ENCODE data around the gene PMEPA1. TPM values are rescaled to one million over a fixed set of nuclear protein-coding genes. Genes with fewer than 3 reads are reported as not detected.

PMEPA1 gene
- polyA plus RNA-seq, 2 of the 4 experiments (the other 2 are of a cell fraction), result 131 to 147 TPM

- no peak for DNase-seq (ENCODE audit: low read depth in 1 of 2, low spot score in 1 of 2)
- WGBS (ENCODE audit: missing lambda C conversion rate), result 89% methylated on average over 13 of the region's 13 CpGs
- ChIA-PET CTCF (interaction anchor here (0.8 to 1.6 kb wide), 3 partner anchors 13 to 162 kb away, joined by 3 to 5 read pairs (median 3); no protein-coding TSS in a partner anchor), POLR2A (no interaction called here)
- no peaks in the 10 kb centered on the region for H3K9me3 ChIP-seq
- no peak overlapping the region for H3K4me2 ChIP-seq
- no peak overlapping the region for H3K4me3 ChIP-seq
- peaks cover 79% of the 10 kb centered on the region for H3K4me1 ChIP-seq
- ATAC-seq, result no peak
- no peak for TF ChIP-seq FOSB (CRISPR knock-in tag; IDR thresholded peaks at IDR 0.05)
- no peak for TF ChIP-seq HES2 (IDR thresholded peaks at IDR 0.05)
- TF ChIP-seq RNF2 (IDR thresholded peaks at IDR 0.05; ENCODE audit: borderline replicate concordance, low read depth), result no peak
- no peak for TF ChIP-seq ZSCAN20 (CRISPR knock-in tag; IDR thresholded peaks at IDR 0.05)
- no peak for TF ChIP-seq MAFK (IDR thresholded peaks at IDR 0.05; ENCODE audit: partially characterized antibody)
- TF ChIP-seq TFCP2L1 (CRISPR knock-in tag; IDR thresholded peaks at IDR 0.05), result no peak
- no peak for TF ChIP-seq CEBPB (IDR thresholded peaks at IDR 0.05)
- no peak for TF ChIP-seq GATA3 (IDR thresholded peaks at IDR 0.05; ENCODE audit: borderline replicate concordance)
- TF ChIP-seq PBX3 (IDR thresholded peaks at IDR 0.05), result no peak
- TF ChIP-seq RFX5 (IDR thresholded peaks at IDR 0.05), result no peak
- TF ChIP-seq CBX8 (IDR thresholded peaks at IDR 0.05), result no peak
- H3K27ac ChIP-seq, result no peak overlapping the region
- FAIRE-seq, result no peak
These were observed 43.0 kb downstream of the PMEPA1 start for GRCh38 chr20:57666834-57667157.

- Histone ChIP-seq H3K4me3 (no peak overlapping the region), H3K4me1 (peaks cover 79% of the 10 kb centered on the region), H3K9me3 (no peaks in the 10 kb centered on the region), H3K27ac (no peak overlapping the region), H3K4me2 (no peak overlapping the region)
- no peak for DNase-seq (ENCODE audit: low read depth in 1 of 2, low spot score in 1 of 2)
- no peak for ATAC-seq
- TF ChIP-seq PBX3 (IDR thresholded peaks at IDR 0.05), result no peak
- no peak for TF ChIP-seq RARB (CRISPR knock-in tag; IDR thresholded peaks at IDR 0.05)
- no peak for TF ChIP-seq RAD21 (conservative IDR thresholded peaks at IDR 0.05 in 1 of 2, IDR thresholded peaks at IDR 0.05 in 1 of 2)
- TF ChIP-seq NFE2L2 (conservative IDR thresholded peaks at IDR 0.05; ENCODE audit: low read length), result no peak
- TF ChIP-seq ZSCAN20 (CRISPR knock-in tag; IDR thresholded peaks at IDR 0.05), result no peak
- TF ChIP-seq E2F6 (IDR thresholded peaks at IDR 0.05; ENCODE audit: borderline replicate concordance, low read depth), result no peak
- TF ChIP-seq CTCF (IDR thresholded peaks at IDR 0.05), result no peak
- TF ChIP-seq CHD4 (IDR thresholded peaks at IDR 0.05; ENCODE audit: borderline replicate concordance), result no peak
- TF ChIP-seq FOSL2 (IDR thresholded peaks at IDR 0.05), result no peak
- no peak for TF ChIP-seq FOSL2 (CRISPR knock-in tag; IDR thresholded peaks at IDR 0.05)
- TF ChIP-seq CEBPB (IDR thresholded peaks at IDR 0.05), result no peak
- TF ChIP-seq HOXA7 (CRISPR knock-in tag; IDR thresholded peaks at IDR 0.05), result no peak
- no peak for TF ChIP-seq KDM5A (IDR thresholded peaks at IDR 0.05)
- TF ChIP-seq BHLHE40 (IDR thresholded peaks at IDR 0.05; ENCODE audit: low read depth, low read length), result no peak
- TF ChIP-seq ZFP36 (IDR thresholded peaks at IDR 0.05; ENCODE audit: borderline replicate concordance, partially characterized antibody), result no peak
- CTCF ChIA-PET, result interaction anchor here (1.1 to 1.6 kb wide), 3 partner anchors 44 to 514 kb away, joined by 3 to 5 read pairs (median 5); no protein-coding TSS in a partner anchor
- WGBS (ENCODE audit: missing lambda C conversion rate), result 88% methylated on average over 20 of the region's 21 CpGs
- FAIRE-seq, result no peak
- POLR2A ChIA-PET, result no interaction called here
These were observed 43.5 kb downstream of the PMEPA1 start for GRCh38 chr20:57666106-57666833.

Data from A549 (cell line).